Mammary epithelial cell (primary cell): Measurements from ENCODE around the gene HPCAL1.

Experiments used
- CTCF ChIP-seq, 2 donors: IDR thresholded peaks in 1 of 2; conservative IDR thresholded peaks in 1 of 2; 2 replicates each; pipeline ENCODE4 v1.5.1; 2011 to 2012; ENCODE audit warnings: inconsistent platforms in 2 of 2, low read length in 2 of 2, mild to moderate bottlenecking in 2 of 2, control low read depth in 1 of 2, low read depth in 1 of 2; ENCODE audit not compliant: insufficient read depth in 1 of 2; ENCODE audit errors: extremely low read depth in 1 of 2
- EZH2 ChIP-seq: IDR thresholded peaks from 2 replicates; pipeline ENCODE4 v1.6.1; 2012; ENCODE audit warnings: low read length, inconsistent platforms, borderline replicate concordance

GRCh38 chr2:10297191-10297830 lies 5.4 kb upstream of the HPCAL1 start:
- no peak for TF ChIP-seq CTCF (conservative IDR thresholded peaks at IDR 0.05 in 1 of 2, IDR thresholded peaks at IDR 0.05 in 1 of 2; ENCODE audit: extremely low read depth in 1 of 2, insufficient read depth in 1 of 2, low read depth in 1 of 2, low read length in 2 of 2)
- TF ChIP-seq EZH2, result no peak
